Measurements from ENCODE around the gene DISP1.

GRCh38 chr1:222781251-222781650 is 33.6 kb upstream of the DISP1 start:
- TF ChIP-seq MYNN (tag by site-specific recombination; IDR thresholded peaks at IDR 0.05; ENCODE audit: borderline replicate concordance) (no peak), REST (tag by site-specific recombination; IDR thresholded peaks at IDR 0.05) (no peak), ZFP3 (tag by site-specific recombination; IDR thresholded peaks at IDR 0.05; ENCODE audit: low read depth) (no peak), RBAK (tag by site-specific recombination; IDR thresholded peaks at IDR 0.05) (no peak), OSR2 (tag by site-specific recombination; IDR thresholded peaks at IDR 0.05) (no peak), CTCF (tag by site-specific recombination; IDR thresholded peaks at IDR 0.05) (no peak), PRDM4 (tag by site-specific recombination; IDR thresholded peaks at IDR 0.05) (no peak), OVOL3 (tag by site-specific recombination; IDR thresholded peaks at IDR 0.05) (no peak), ZNF138 (tag by site-specific recombination; IDR thresholded peaks at IDR 0.05; ENCODE audit: borderline replicate concordance) (no peak), ZNF175 (tag by site-specific recombination; IDR thresholded peaks at IDR 0.05) (no peak), BCL11A (tag by site-specific recombination; IDR thresholded peaks at IDR 0.05; ENCODE audit: low read depth) (no peak), ZFHX2 (tag by site-specific recombination; conservative IDR thresholded peaks at IDR 0.05) (no peak), ZNF510 (tag by site-specific recombination; IDR thresholded peaks at IDR 0.05; ENCODE audit: insufficient replicate concordance) (no peak)

Measured in HEK293 (cell line).